ENCODE measurements around the gene CFAP74. TPM values are rescaled to one million over a fixed set of nuclear protein-coding genes. Genes with fewer than 3 reads are reported as not detected.

CFAP74 gene
- total RNA-seq, 1 experiment from 2014 or later, result not detected

GRCh38 chr1:1960480-1961196, 42.9 kb downstream of the CFAP74 start:
- H3K4me1 ChIP-seq (ENCODE audit: insufficient read depth, low read length, poor library complexity, severe bottlenecking), result peaks cover 3% of the 10 kb centered on the region
- no peak overlapping the region for H3K4me3 ChIP-seq (ENCODE audit: low read depth, low read length, poor library complexity, severe bottlenecking)
- TF ChIP-seq EZH2 (IDR thresholded peaks at IDR 0.05; ENCODE audit: borderline replicate concordance, low read depth, low read length, poor library complexity, severe bottlenecking) (no peak), CTCF (conservative IDR thresholded peaks at IDR 0.05; ENCODE audit: low read depth, low read length) (no peak)
- BruUV-seq (replicated peaks), result no TSS peak
- H3K27me3 ChIP-seq (replicated peaks; ENCODE audit: insufficient read depth, low read depth, low read length, poor library complexity), result no peaks in the 10 kb centered on the region
- POLR2A ChIA-PET (ENCODE audit: low non-redundant PET), result no interaction called here
- CTCF ChIA-PET, result interaction anchor here (3.8 kb wide), 1 partner anchor 84 kb away, joined by 23 read pairs; no protein-coding TSS in a partner anchor
- H3K9me3 ChIP-seq (ENCODE audit: low read depth, low read length, poor library complexity, severe bottlenecking), result no peaks in the 10 kb centered on the region
- no peak for DNase-seq (ENCODE audit: low spot score)
- H3K36me3 ChIP-seq (ENCODE audit: insufficient read depth, low read length, poor library complexity, severe bottlenecking), result no peaks in the 10 kb centered on the region
- H3K27ac ChIP-seq (ENCODE audit: low read depth, low read length, poor library complexity, severe bottlenecking), result no peak overlapping the region
- intact Hi-C loops (cut with micrococcal nuclease; ENCODE audit: unreplicated experiment), result loop anchor here (1.0 kb wide), 1 partner anchor 85 kb away; no protein-coding TSS in a partner anchor

DNA sequence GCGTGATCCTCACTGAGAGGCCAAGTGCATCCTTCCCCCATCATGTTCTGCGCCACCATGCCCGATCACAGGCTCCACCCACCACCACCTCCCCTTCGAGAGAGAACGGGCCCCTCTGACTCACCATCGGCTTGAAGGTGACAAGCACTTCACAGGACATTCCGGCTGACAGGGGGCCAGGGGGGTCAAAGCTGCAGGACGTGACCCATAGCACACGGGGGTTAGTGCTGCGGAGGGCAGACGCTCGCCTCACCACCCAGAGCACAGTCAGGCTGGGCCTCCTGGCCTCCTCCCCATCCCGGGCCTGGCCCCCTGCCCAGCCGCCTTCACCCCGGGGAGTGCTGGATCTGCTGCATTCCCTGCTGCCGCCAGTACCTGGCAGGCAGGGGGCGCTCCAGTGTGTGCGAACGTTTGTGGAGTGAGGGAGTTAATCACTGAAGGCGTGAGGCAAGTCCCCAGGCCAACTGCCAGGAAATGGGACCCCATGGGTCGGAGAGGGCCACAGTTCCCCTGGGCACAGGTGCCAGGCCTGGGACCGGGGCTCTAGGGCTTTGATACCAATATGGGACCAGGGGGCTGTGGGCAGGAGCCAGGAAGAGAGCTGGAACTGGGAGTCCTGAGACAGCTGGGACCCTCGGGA, 43.6 kb downstream of the CFAP74 start:
- DNase-seq (ENCODE audit: low spot score), result peak; percentile 91
- no peak for TF ChIP-seq EZH2 (IDR thresholded peaks at IDR 0.05; ENCODE audit: borderline replicate concordance, low read depth, low read length, poor library complexity, severe bottlenecking)
- peak; percentile 98 for TF ChIP-seq CTCF (conservative IDR thresholded peaks at IDR 0.05; ENCODE audit: low read depth, low read length)
- no peaks in the 10 kb centered on the region for H3K27me3 ChIP-seq (replicated peaks; ENCODE audit: insufficient read depth, low read depth, low read length, poor library complexity)
- BruUV-seq (replicated peaks), result no TSS peak
- intact Hi-C loops (cut with micrococcal nuclease; ENCODE audit: unreplicated experiment), result loop anchor here (1.0 kb wide), 1 partner anchor 85 kb away; no protein-coding TSS in a partner anchor
- CTCF ChIA-PET, result interaction anchor here (3.8 kb wide), 1 partner anchor 84 kb away, joined by 23 read pairs; no protein-coding TSS in a partner anchor
- peaks cover 3% of the 10 kb centered on the region for H3K4me1 ChIP-seq (ENCODE audit: insufficient read depth, low read length, poor library complexity, severe bottlenecking)
- no peaks in the 10 kb centered on the region for H3K36me3 ChIP-seq (ENCODE audit: insufficient read depth, low read length, poor library complexity, severe bottlenecking)
- POLR2A ChIA-PET (ENCODE audit: low non-redundant PET), result no interaction called here
- no peak overlapping the region for H3K27ac ChIP-seq (ENCODE audit: low read depth, low read length, poor library complexity, severe bottlenecking)
- H3K4me3 ChIP-seq (ENCODE audit: low read depth, low read length, poor library complexity, severe bottlenecking), result no peak overlapping the region
- H3K9me3 ChIP-seq (ENCODE audit: low read depth, low read length, poor library complexity, severe bottlenecking), result no peaks in the 10 kb centered on the region

GRCh38 chr1:1959459-1959839, 44.1 kb downstream of the CFAP74 start:
- POLR2A ChIA-PET (ENCODE audit: low non-redundant PET), result no interaction called here

More at GRCh38 chr1:1959459-1959839, 44.1 kb downstream of the CFAP74 start:
- no peak for TF ChIP-seq EZH2 (IDR thresholded peaks at IDR 0.05; ENCODE audit: borderline replicate concordance, low read depth, low read length, poor library complexity, severe bottlenecking)
- TF ChIP-seq CTCF (conservative IDR thresholded peaks at IDR 0.05; ENCODE audit: low read depth, low read length), result no peak
- no peaks in the 10 kb centered on the region for H3K9me3 ChIP-seq (ENCODE audit: low read depth, low read length, poor library complexity, severe bottlenecking)
- H3K36me3 ChIP-seq (ENCODE audit: insufficient read depth, low read length, poor library complexity, severe bottlenecking), result no peaks in the 10 kb centered on the region
- no peaks in the 10 kb centered on the region for H3K27me3 ChIP-seq (replicated peaks; ENCODE audit: insufficient read depth, low read depth, low read length, poor library complexity)
- intact Hi-C loops (cut with micrococcal nuclease; ENCODE audit: unreplicated experiment), result no loop called here
- no peak for DNase-seq (ENCODE audit: low spot score)
- H3K4me3 ChIP-seq (ENCODE audit: low read depth, low read length, poor library complexity, severe bottlenecking), result no peak overlapping the region
- no peak overlapping the region for H3K27ac ChIP-seq (ENCODE audit: low read depth, low read length, poor library complexity, severe bottlenecking)
- peaks cover 3% of the 10 kb centered on the region for H3K4me1 ChIP-seq (ENCODE audit: insufficient read depth, low read length, poor library complexity, severe bottlenecking)
- BruUV-seq (replicated peaks), result no TSS peak
- CTCF ChIA-PET, result interaction anchor here (0.7 kb wide), 1 partner anchor 29 kb away, joined by 3 read pairs; no protein-coding TSS in a partner anchor
